ENCODE measurements around the gene SLC35A5. TPM values are rescaled to one million over a fixed set of nuclear protein-coding genes. Genes with fewer than 3 reads are reported as not detected.
"Not testable (repeated sequence)": the region's sequence is repeated elsewhere in the genome, so short reads cannot be mapped to it uniquely, and the experiment has no call there.

The SLC35A5 gene
- total RNA-seq, 3 donors from 2014 or later: 32.1 to 37.6 (median 37.0) TPM

GRCh38 chr3:112555535-112556170 lies 6.2 kb upstream of the SLC35A5 start:
- intact Hi-C loops (cut with DNase I; ENCODE audit: low total_unique reads): no loop called here
- Histone ChIP-seq H3K27me3 (no peaks in the 10 kb centered on the region), H3K4me3 (no peak overlapping the region), H3K9me3 (no peaks in the 10 kb centered on the region), H3K36me3 (no peaks in the 10 kb centered on the region), H3K27ac (no peak overlapping the region), H3K4me1 (peaks cover 0 to 13% of the 10 kb centered on the region in 2 donors)
- no peak for DNase-seq (ENCODE audit: low spot score in 2 of 2)
- TF ChIP-seq POLR2A (IDR thresholded peaks at IDR 0.05): no peak
- TF ChIP-seq CTCF (IDR thresholded peaks at IDR 0.05): no peak
- no peak for TF ChIP-seq POLR2AphosphoS5 (IDR thresholded peaks at IDR 0.05)

- Histone ChIP-seq H3K4me3 (no peak overlapping the region), H3K4me1 (peaks cover 0 to 13% of the 10 kb centered on the region in 2 donors), H3K27me3 (no peaks in the 10 kb centered on the region), H3K9me3 (no peaks in the 10 kb centered on the region), H3K36me3 (no peaks in the 10 kb centered on the region), H3K27ac (no peak overlapping the region)
- intact Hi-C loops (cut with DNase I; ENCODE audit: low total_unique reads): no loop called here
- TF ChIP-seq POLR2AphosphoS5 (IDR thresholded peaks at IDR 0.05) (no peak), CTCF (IDR thresholded peaks at IDR 0.05) (no peak), POLR2A (IDR thresholded peaks at IDR 0.05) (no peak)
- DNase-seq (ENCODE audit: low spot score in 2 of 2): no peak
Measured at GRCh38 chr3:112557976-112558375, 3.9 kb upstream of the SLC35A5 start.

GRCh38 chr3:112560307-112560706 lies 1.5 kb upstream of the SLC35A5 start:
- TF ChIP-seq POLR2AphosphoS5 (IDR thresholded peaks at IDR 0.05) (no peak), POLR2A (IDR thresholded peaks at IDR 0.05) (no peak), CTCF (IDR thresholded peaks at IDR 0.05) (no peak)
- intact Hi-C loops (cut with DNase I; ENCODE audit: low total_unique reads): no loop called here
- Histone ChIP-seq H3K27ac (no peak overlapping the region), H3K27me3 (no peaks in the 10 kb centered on the region), H3K4me3 (peak overlapping the region; percentile 83 to 94 (median 94)), H3K9me3 (no peaks in the 10 kb centered on the region), H3K36me3 (no peaks in the 10 kb centered on the region), H3K4me1 (peaks cover 0 to 18% of the 10 kb centered on the region in 2 donors)
- DNase-seq (ENCODE audit: low spot score in 2 of 2): no peak

GRCh38 chr3:112560721-112561483 lies 943 bp upstream of the SLC35A5 start:
- intact Hi-C loops (cut with DNase I; ENCODE audit: low total_unique reads): no loop called here
- Histone ChIP-seq H3K27me3 (no peaks in the 10 kb centered on the region), H3K9me3 (no peaks in the 10 kb centered on the region), H3K36me3 (no peaks in the 10 kb centered on the region), H3K4me1 (peaks cover 0 to 14% of the 10 kb centered on the region in 2 donors), H3K4me3 (peak overlapping the region; percentile 83 to 94 (median 94)), H3K27ac (peak overlapping the region; percentile 94 to 98)
- DNase-seq (ENCODE audit: low spot score in 2 of 2): peak; percentile 30 to 52
- TF ChIP-seq POLR2A (IDR thresholded peaks at IDR 0.05) (no peak), CTCF (IDR thresholded peaks at IDR 0.05) (no peak), POLR2AphosphoS5 (IDR thresholded peaks at IDR 0.05) (no peak)

GRCh38 chr3:112561484-112561733 lies 436 bp upstream of the SLC35A5 start:
- Histone ChIP-seq H3K27ac (peak overlapping the region; percentile 94 to 98), H3K9me3 (no peaks in the 10 kb centered on the region), H3K4me1 (peaks cover 0 to 14% of the 10 kb centered on the region in 2 donors), H3K36me3 (no peaks in the 10 kb centered on the region), H3K27me3 (no peaks in the 10 kb centered on the region), H3K4me3 (peak overlapping the region; percentile 83 to 94 (median 94))
- no peak for DNase-seq (ENCODE audit: low spot score in 2 of 2)
- intact Hi-C loops (cut with DNase I; ENCODE audit: low total_unique reads): no loop called here
- TF ChIP-seq POLR2AphosphoS5 (IDR thresholded peaks at IDR 0.05) (no peak), POLR2A (IDR thresholded peaks at IDR 0.05) (no peak), CTCF (IDR thresholded peaks at IDR 0.05) (no peak)

GRCh38 chr3:112564247-112564939 lies 2.5 kb downstream of the SLC35A5 start:
- intact Hi-C loops (cut with DNase I; ENCODE audit: low total_unique reads); H3K4me3 ChIP-seq; H3K9me3 ChIP-seq; H3K36me3 ChIP-seq; DNase-seq (ENCODE audit: low spot score in 2 of 2); H3K27me3 ChIP-seq; H3K27ac ChIP-seq: not testable (repeated sequence)
- peaks cover 0 to 12% of the 10 kb centered on the region in 2 donors for H3K4me1 ChIP-seq
